Mucosa of rectum (tissue), 2 donors: ENCODE measurements around the gene NAT10.

Experiments
- H3K27ac ChIP-seq, 2 donors: one replicate each; pipeline ENCODE4 v1.7.0; 2013; ENCODE audit warnings: inconsistent platforms in 2 of 2, low read depth in 2 of 2, low read length in 2 of 2
- H3K27me3 ChIP-seq, 2 donors: one replicate each; pipeline ENCODE4 v1.7.0; 2013; ENCODE audit warnings: low read length in 2 of 2; ENCODE audit not compliant: control insufficient read depth in 2 of 2, insufficient read depth in 2 of 2
- H3K36me3 ChIP-seq, 2 donors: one replicate each; pipeline ENCODE4 v1.7.0; 2013; ENCODE audit warnings: low read length in 2 of 2; ENCODE audit not compliant: control insufficient read depth in 2 of 2, insufficient read depth in 2 of 2
- H3K4me1 ChIP-seq, 2 donors: one replicate each; pipeline ENCODE4 v1.7.0; 2013; ENCODE audit warnings: low read length in 2 of 2, mild to moderate bottlenecking in 1 of 2; ENCODE audit not compliant: control insufficient read depth in 2 of 2, insufficient read depth in 2 of 2
- H3K4me3 ChIP-seq, 2 donors: one replicate each; pipeline ENCODE4 v1.7.0; 2013; ENCODE audit warnings: low read length in 2 of 2
- H3K9ac ChIP-seq, 2 donors: one replicate each; pipeline ENCODE4 v1.7.0; 2013; ENCODE audit warnings: low read length in 2 of 2, low read depth in 1 of 2, mild to moderate bottlenecking in 1 of 2
- H3K9me3 ChIP-seq, 2 donors: one replicate each; pipeline ENCODE4 v1.7.0; 2013; ENCODE audit warnings: low read length in 2 of 2; ENCODE audit not compliant: control insufficient read depth in 2 of 2
- donor health status: healthy.
- donor health status: Normal muscosa, but diverticular disease.

Gene NAT10

GRCh38 chr11:34155057-34155756 is 49.8 kb downstream of the NAT10 start:
- Histone ChIP-seq H3K4me3 (no peak overlapping the region), H3K9ac (no peak overlapping the region), H3K27me3 (no peaks in the 10 kb centered on the region), H3K36me3 (peaks cover 13 to 22% of the 10 kb centered on the region in 2 donors), H3K4me1 (no peaks in the 10 kb centered on the region), H3K9me3 (no peaks in the 10 kb centered on the region), H3K27ac (peak overlapping the region in 1 of 2 donors; percentile 23)

- no peaks in the 10 kb centered on the region for H3K9me3 ChIP-seq
- H3K9ac ChIP-seq = no peak overlapping the region
- no peaks in the 10 kb centered on the region for H3K4me1 ChIP-seq
- no peaks in the 10 kb centered on the region for H3K27me3 ChIP-seq
- peak overlapping the region in 1 of 2 donors; percentile 23 for H3K27ac ChIP-seq
- H3K36me3 ChIP-seq = peaks cover 10 to 19% of the 10 kb centered on the region in 2 donors
- no peak overlapping the region for H3K4me3 ChIP-seq
These were observed 50.3 kb downstream of the NAT10 start for GRCh38 chr11:34155757-34156062.

- Histone ChIP-seq H3K4me3 (no peak overlapping the region), H3K9ac (no peak overlapping the region), H3K4me1 (no peaks in the 10 kb centered on the region), H3K36me3 (peaks cover 5 to 18% of the 10 kb centered on the region in 2 donors), H3K27me3 (no peaks in the 10 kb centered on the region), H3K9me3 (no peaks in the 10 kb centered on the region), H3K27ac (no peak overlapping the region)
These were observed 51.7 kb downstream of the NAT10 start for GRCh38 chr11:34157163-34157562.

GRCh38 chr11:34158661-34159060 is 53.2 kb downstream of the NAT10 start:
- Histone ChIP-seq H3K36me3 (peaks cover 3 to 9% of the 10 kb centered on the region in 2 donors), H3K27me3 (no peaks in the 10 kb centered on the region), H3K9ac (no peak overlapping the region), H3K9me3 (no peaks in the 10 kb centered on the region), H3K4me3 (no peak overlapping the region), H3K27ac (no peak overlapping the region), H3K4me1 (no peaks in the 10 kb centered on the region)

- Histone ChIP-seq H3K27me3 (no peaks in the 10 kb centered on the region), H3K27ac (no peak overlapping the region), H3K4me1 (no peaks in the 10 kb centered on the region), H3K9ac (no peak overlapping the region), H3K9me3 (no peaks in the 10 kb centered on the region), H3K4me3 (no peak overlapping the region), H3K36me3 (peaks cover 2 to 4% of the 10 kb centered on the region in 2 donors)
These were observed 54.8 kb downstream of the NAT10 start for GRCh38 chr11:34160049-34160721.

GRCh38 chr11:34160791-34161190 is 55.4 kb downstream of the NAT10 start:
- Histone ChIP-seq H3K4me1 (no peaks in the 10 kb centered on the region), H3K9me3 (no peaks in the 10 kb centered on the region), H3K36me3 (peaks cover 2 to 4% of the 10 kb centered on the region in 2 donors), H3K27ac (no peak overlapping the region), H3K4me3 (no peak overlapping the region), H3K27me3 (no peaks in the 10 kb centered on the region), H3K9ac (no peak overlapping the region)

- Histone ChIP-seq H3K27ac (no peak overlapping the region), H3K27me3 (no peaks in the 10 kb centered on the region), H3K9ac (no peak overlapping the region), H3K4me3 (no peak overlapping the region), H3K4me1 (no peaks in the 10 kb centered on the region), H3K9me3 (no peaks in the 10 kb centered on the region), H3K36me3 (peaks cover 2 to 4% of the 10 kb centered on the region in 2 donors)
These were observed 55.9 kb downstream of the NAT10 start for GRCh38 chr11:34161361-34161760.

GRCh38 chr11:34161812-34162492 is 56.5 kb downstream of the NAT10 start:
- Histone ChIP-seq H3K27me3 (no peaks in the 10 kb centered on the region), H3K27ac (no peak overlapping the region), H3K36me3 (peaks cover 2 to 4% of the 10 kb centered on the region in 2 donors), H3K9ac (no peak overlapping the region), H3K4me3 (no peak overlapping the region), H3K4me1 (no peaks in the 10 kb centered on the region), H3K9me3 (no peaks in the 10 kb centered on the region)

- Histone ChIP-seq H3K9me3 (no peaks in the 10 kb centered on the region), H3K4me3 (no peak overlapping the region), H3K27me3 (no peaks in the 10 kb centered on the region), H3K9ac (no peak overlapping the region), H3K36me3 (peaks cover 2 to 6% of the 10 kb centered on the region in 2 donors), H3K4me1 (no peaks in the 10 kb centered on the region), H3K27ac (no peak overlapping the region)
These were observed 57.0 kb downstream of the NAT10 start for GRCh38 chr11:34162493-34162820.

- no peak overlapping the region for H3K27ac ChIP-seq
- no peaks in the 10 kb centered on the region for H3K9me3 ChIP-seq
- no peaks in the 10 kb centered on the region for H3K4me1 ChIP-seq
- H3K4me3 ChIP-seq = no peak overlapping the region
- H3K36me3 ChIP-seq = peaks cover 2 to 8% of the 10 kb centered on the region in 2 donors
- no peaks in the 10 kb centered on the region for H3K27me3 ChIP-seq
- H3K9ac ChIP-seq = no peak overlapping the region
These were observed 57.4 kb downstream of the NAT10 start for GRCh38 chr11:34162856-34163255.
